Measurements from ENCODE around the gene RASGRP2. TPM values are rescaled to one million over a fixed set of nuclear protein-coding genes. Genes with fewer than 3 reads are reported as not detected.
A peak's percentile ranks its signal among the peaks of the same experiment; 100 is the strongest.

The RASGRP2 gene
- total and polyA plus RNA-seq, 2 of the 8 experiments (the other 6 are each of a cell fraction or from before 2014, with no cell fraction given): 40.6 to 45.7 TPM

GRCh38 chr11:64768300-64768694 lies 24.4 kb upstream of the RASGRP2 start:
- FAIRE-seq (no peak), DNase-seq (ENCODE audit: low read depth in 1 of 2, low spot score in 2 of 2) (no peak)
- H4K8ac ChIP-seq (ENCODE audit: extremely low read depth, insufficient read depth, low read length): no peak overlapping the region
- no peak overlapping the region for H2AK5ac ChIP-seq (ENCODE audit: low read depth, low read length)
- H3K27me3 ChIP-seq (replicated peaks in 1 of 4; ENCODE audit: control insufficient read depth in 3 of 4, extremely low read depth in 1 of 4, insufficient read depth in 3 of 4, low read length in 3 of 4): no peaks in the 10 kb centered on the region; a peak in 1 of 7 replicates
- H4K91ac ChIP-seq (replicated peaks; ENCODE audit: insufficient read length, low read length): no peak overlapping the region
- H4K20me1 ChIP-seq (replicated peaks in 1 of 2; ENCODE audit: control insufficient read depth in 1 of 2, insufficient read depth in 2 of 2, low read length in 2 of 2): peaks cover 28 to 44% of the 10 kb centered on the region in 2 experiments
- no peak overlapping the region for H2AFZ ChIP-seq (ENCODE audit: low read length)
- no peak overlapping the region for H2BK20ac ChIP-seq (ENCODE audit: low read length)
- H3K23ac ChIP-seq (ENCODE audit: insufficient read length): no peak overlapping the region
- CTCF ChIA-PET (ENCODE audit: partially characterized antibody): interaction anchor here (0.9 to 23.6 kb wide), 8 partner anchors 8 to 49 kb away, joined by 3 to 376 read pairs (median 6); partner anchors contain the start of genes PYGM, RASGRP2 and SF1
- H2BK120ac ChIP-seq (replicated peaks; ENCODE audit: low read depth, low read length): no peak overlapping the region
- H3K14ac ChIP-seq (ENCODE audit: insufficient read length): no peak overlapping the region
- no peak overlapping the region for H3K4me3 ChIP-seq (ENCODE audit: extremely low read depth in 1 of 4, insufficient read depth in 2 of 4, low read depth in 3 of 4, low read length in 4 of 4)
- no peak overlapping the region for H3K27ac ChIP-seq (ENCODE audit: low read depth, low read length)
- H3K9ac ChIP-seq (replicated peaks in 1 of 4; ENCODE audit: extremely low read depth in 1 of 4, low read depth in 3 of 4, low read length in 3 of 4): no peak overlapping the region
- peaks cover 58 to 98% (median 86%) of the 10 kb centered on the region in 4 experiments for H3K36me3 ChIP-seq (ENCODE audit: control insufficient read depth in 2 of 4, insufficient read depth in 4 of 4, low read length in 3 of 4)
- H3K9me3 ChIP-seq (ENCODE audit: insufficient read depth in 2 of 2, low read depth in 1 of 2, low read length in 1 of 2): no peaks in the 10 kb centered on the region
- no peak overlapping the region for H4K5ac ChIP-seq (ENCODE audit: insufficient read length, low read depth, low read length)
- no peak overlapping the region for H3K4ac ChIP-seq (replicated peaks; ENCODE audit: insufficient read length, low read depth, low read length)
- POLR2A ChIA-PET (ENCODE audit: partially characterized antibody): interaction anchor here (0.7 to 42.9 kb wide), 4 partner anchors 3 to 408 kb away, joined by 4 to 1087 read pairs (median 546); partner anchors contain the start of genes PYGM, RASGRP2 and SF1
- H3K18ac ChIP-seq (ENCODE audit: extremely low read depth, low read length): no peak overlapping the region
- 91% methylated on average over 6 of the region's 6 CpGs; no CpG with 5 or more reads in 1 of the 2 experiments for WGBS, 2 experiments (ENCODE audit: extremely low coverage in 1 of 2, insufficient coverage in 1 of 2, insufficient read length in 1 of 2, insufficient replicate concordance in 2 of 2, low coverage in 1 of 2, low lambda C conversion rate in 2 of 2, missing lambda C conversion rate in 1 of 2)
- H3K23me2 ChIP-seq (ENCODE audit: low read depth, low read length): no peaks in the 10 kb centered on the region
- H3K4me2 ChIP-seq (ENCODE audit: insufficient read depth in 1 of 2, low read depth in 2 of 2, low read length in 2 of 2): no peak overlapping the region
- no peak overlapping the region for H2BK15ac ChIP-seq (ENCODE audit: low read length)
- H3K56ac ChIP-seq (replicated peaks; ENCODE audit: insufficient read length, low read depth, low read length): no peak overlapping the region
- peaks cover 6% of the 10 kb centered on the region for H3K79me1 ChIP-seq (ENCODE audit: low read depth, low read length)
- no peak overlapping the region for H2BK5ac ChIP-seq (ENCODE audit: low read depth, low read length)
- no peak overlapping the region for H2BK12ac ChIP-seq (ENCODE audit: low read depth, low read length)
- peaks cover 5 to 45% of the 10 kb centered on the region in 2 experiments; a peak in 3 of 4 replicates for H3K79me2 ChIP-seq (ENCODE audit: control insufficient read depth in 1 of 2, insufficient read depth in 2 of 2, low read length in 2 of 2)
- H3K4me1 ChIP-seq (replicated peaks in 1 of 4; ENCODE audit: control insufficient read depth in 3 of 4, insufficient read depth in 4 of 4, low read length in 3 of 4): peaks cover 16 to 36% (median 30%) of the 10 kb centered on the region in 4 experiments
- TF ChIP-seq RAD21 (IDR thresholded peaks at IDR 0.05 in 1 of 2, conservative IDR thresholded peaks at IDR 0.05 in 1 of 2; ENCODE audit: low read depth in 2 of 2, low read length in 2 of 2) (no peak), POLR2AphosphoS5 (IDR thresholded peaks at IDR 0.05; ENCODE audit: low read depth, low read length) (0 out of 2 replicates have a peak, but pooled peaks have one; percentile 30)
